Measurements from ENCODE around the gene KDM1A. TPM values are rescaled to one million over a fixed set of nuclear protein-coding genes. Genes with fewer than 3 reads are reported as not detected.
"Not testable (repeated sequence)": the region's sequence is repeated elsewhere in the genome, so short reads cannot be mapped to it uniquely, and the experiment has no call there.

KDM1A gene
- polyA plus RNA-seq, 1 experiment = 91.8 TPM

DNA sequence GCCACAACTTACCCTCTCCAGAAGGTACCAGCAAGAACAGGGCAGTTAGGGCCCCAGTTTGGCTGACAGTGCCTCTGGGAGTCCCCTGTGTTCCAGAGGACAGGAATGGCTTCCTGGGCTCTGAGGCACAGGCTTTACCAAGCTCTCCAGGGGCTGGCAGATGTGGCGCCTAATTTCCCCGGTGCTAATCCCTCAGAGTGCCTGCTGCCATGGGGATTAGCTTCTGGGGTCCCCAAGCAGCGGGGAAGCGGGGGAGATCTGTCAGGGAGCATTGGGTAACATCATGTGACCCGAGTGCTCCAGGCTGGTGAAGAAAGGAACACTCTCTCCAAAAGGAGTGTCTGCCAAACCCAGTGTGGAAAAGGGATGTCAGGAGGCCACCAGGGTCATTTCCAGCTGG, 46.5 kb upstream of the KDM1A start, which contains the start of gene LACTBL1:
Gene LACTBL1, minus strand, starts transcription at position 107 of the 400 bp plus-strand sequence. CDS start 550 bp downstream, outside the sequence.
- CTCF ChIA-PET = interaction anchor here (2.3 kb wide), 1 partner anchor 268 kb away, joined by 7 read pairs; no protein-coding TSS in a partner anchor
- POLR2A ChIA-PET = no interaction called here

DNA sequence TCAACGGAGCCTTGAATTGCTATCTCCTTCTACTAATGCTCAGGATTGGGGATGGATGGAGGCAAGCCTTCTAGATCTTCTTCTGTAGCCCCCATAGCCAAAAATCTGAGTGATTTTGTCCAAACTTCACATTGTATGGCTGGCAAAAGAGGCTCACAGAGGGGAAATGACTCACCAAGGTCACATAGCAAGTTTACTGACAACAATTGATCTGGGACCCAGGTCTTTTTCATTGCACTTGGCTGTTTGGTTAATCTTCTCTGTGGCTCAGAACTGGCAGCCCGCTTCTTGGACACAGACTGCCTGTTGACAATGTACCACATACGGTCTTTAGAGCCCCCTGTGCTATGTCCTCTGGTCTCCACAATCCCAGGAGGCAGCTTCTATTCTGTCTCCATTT, 43.6 kb upstream of the KDM1A start:
- no peaks in the 10 kb centered on the region for H3K9me3 ChIP-seq (ENCODE audit: control insufficient read depth, insufficient read depth, low read length)
- TF ChIP-seq, protein P1, sequence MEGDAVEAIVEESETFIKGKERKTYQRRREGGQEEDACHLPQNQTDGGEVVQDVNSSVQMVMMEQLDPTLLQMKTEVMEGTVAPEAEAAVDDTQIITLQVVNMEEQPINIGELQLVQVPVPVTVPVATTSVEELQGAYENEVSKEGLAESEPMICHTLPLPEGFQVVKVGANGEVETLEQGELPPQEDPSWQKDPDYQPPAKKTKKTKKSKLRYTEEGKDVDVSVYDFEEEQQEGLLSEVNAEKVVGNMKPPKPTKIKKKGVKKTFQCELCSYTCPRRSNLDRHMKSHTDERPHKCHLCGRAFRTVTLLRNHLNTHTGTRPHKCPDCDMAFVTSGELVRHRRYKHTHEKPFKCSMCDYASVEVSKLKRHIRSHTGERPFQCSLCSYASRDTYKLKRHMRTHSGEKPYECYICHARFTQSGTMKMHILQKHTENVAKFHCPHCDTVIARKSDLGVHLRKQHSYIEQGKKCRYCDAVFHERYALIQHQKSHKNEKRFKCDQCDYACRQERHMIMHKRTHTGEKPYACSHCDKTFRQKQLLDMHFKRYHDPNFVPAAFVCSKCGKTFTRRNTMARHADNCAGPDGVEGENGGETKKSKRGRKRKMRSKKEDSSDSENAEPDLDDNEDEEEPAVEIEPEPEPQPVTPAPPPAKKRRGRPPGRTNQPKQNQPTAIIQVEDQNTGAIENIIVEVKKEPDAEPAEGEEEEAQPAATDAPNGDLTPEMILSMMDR (IDR thresholded peaks at IDR 0.05; ENCODE audit: low read depth, low read length) = no peak
- CTCF ChIA-PET = interaction anchor here (1.4 to 3.9 kb wide), 4 partner anchors 124 to 564 kb away, joined by 3 to 20 read pairs (median 6); no protein-coding TSS in a partner anchor
- POLR2A ChIA-PET = no interaction called here
- no peak overlapping the region for H3K27ac ChIP-seq (ENCODE audit: low read depth, low read length)
- H3K27me3 ChIP-seq (ENCODE audit: control insufficient read depth, insufficient read depth, low read length) = peaks cover 21% of the 10 kb centered on the region
- no peak overlapping the region for H3K4me3 ChIP-seq (ENCODE audit: low read depth, low read length)
- no peak for DNase-seq (ENCODE audit: low read depth, low spot score)

More for the DNA sequence above, 46.5 kb upstream of the KDM1A start, which contains the start of gene LACTBL1:
- no peak within 1 kb of the TSS for H3K4me3 ChIP-seq (ENCODE audit: low read depth, low read length)
- H3K27me3 ChIP-seq (ENCODE audit: control insufficient read depth, insufficient read depth, low read length) = peaks cover 26% of the 10 kb centered on the region
- TF ChIP-seq, protein P1 (IDR thresholded peaks at IDR 0.05; ENCODE audit: low read depth, low read length) = no peak
- no peak for DNase-seq (ENCODE audit: low read depth, low spot score)
- H3K27ac ChIP-seq (ENCODE audit: low read depth, low read length) = no peak within 1 kb of the TSS
- no peaks in the 10 kb centered on the region for H3K9me3 ChIP-seq (ENCODE audit: control insufficient read depth, insufficient read depth, low read length)

DNA sequence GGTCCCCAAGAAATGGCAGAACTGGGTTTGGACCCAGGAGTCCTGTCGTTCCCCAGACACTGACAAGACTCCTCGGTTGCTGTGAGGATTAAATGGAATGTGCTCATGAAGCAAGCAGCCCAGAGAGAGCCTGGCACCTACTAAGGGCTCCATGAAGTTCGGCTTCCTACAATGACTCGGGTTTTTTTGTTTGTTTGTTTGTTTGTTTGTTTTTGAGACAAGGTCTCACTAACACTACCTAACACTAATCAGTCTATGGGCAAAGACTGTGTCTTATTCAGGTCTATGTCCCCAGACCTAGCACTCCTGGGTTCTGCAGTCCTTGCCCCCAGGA, 43.2 kb upstream of the KDM1A start:
- ChIA-PET POLR2A (no interaction called here), CTCF (interaction anchor here (1.4 to 3.9 kb wide), 4 partner anchors 123 to 563 kb away, joined by 3 to 20 read pairs (median 6); no protein-coding TSS in a partner anchor)
- no peak for DNase-seq (ENCODE audit: low read depth, low spot score)
- TF ChIP-seq, protein P1 (IDR thresholded peaks at IDR 0.05; ENCODE audit: low read depth, low read length) = no peak
- Histone ChIP-seq H3K27ac (ENCODE audit: low read depth, low read length) (no peak overlapping the region), H3K9me3 (ENCODE audit: control insufficient read depth, insufficient read depth, low read length) (no peaks in the 10 kb centered on the region), H3K27me3 (ENCODE audit: control insufficient read depth, insufficient read depth, low read length) (peaks cover 17% of the 10 kb centered on the region), H3K4me3 (ENCODE audit: low read depth, low read length) (no peak overlapping the region)

DNA sequence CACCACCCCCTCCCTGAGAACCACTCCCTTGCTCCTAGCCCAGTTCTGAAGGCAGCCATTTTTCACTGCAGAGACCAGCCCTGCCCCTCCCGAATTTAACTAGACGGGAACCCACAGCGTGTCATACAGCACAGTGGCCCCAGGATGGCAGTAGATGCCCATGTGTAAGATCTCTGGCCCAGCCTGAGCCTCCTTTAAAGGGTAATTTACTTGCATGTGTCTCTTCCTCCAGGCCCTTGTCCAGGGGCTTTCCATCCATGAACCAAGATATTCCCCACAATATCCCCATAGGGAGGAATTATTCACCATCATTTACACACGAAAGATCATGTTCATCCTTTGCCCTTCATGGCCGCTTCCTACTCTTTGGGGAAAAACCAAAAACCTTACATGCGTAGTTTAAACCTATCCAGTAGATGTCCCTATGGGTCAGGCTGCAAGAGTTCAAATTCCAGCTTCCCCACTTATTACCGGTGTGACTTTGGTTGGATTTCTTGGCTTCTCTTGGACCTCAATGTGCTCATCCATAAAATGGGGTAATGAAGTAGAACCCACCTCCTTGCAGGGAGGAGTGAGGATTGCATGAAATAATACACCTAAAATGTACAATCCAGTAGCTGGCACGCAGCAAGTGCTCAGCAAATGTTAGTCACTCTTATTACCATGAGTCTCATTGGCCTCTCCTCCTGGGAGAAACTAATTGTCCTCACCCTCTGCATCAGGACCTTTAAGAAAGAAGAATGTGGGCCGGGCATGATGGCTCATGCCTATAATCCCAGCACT, 42.6 kb upstream of the KDM1A start:
- no peaks in the 10 kb centered on the region for H3K9me3 ChIP-seq (ENCODE audit: control insufficient read depth, insufficient read depth, low read length)
- peak; percentile 65 for DNase-seq (ENCODE audit: low read depth, low spot score)
- ChIA-PET POLR2A (no interaction called here), CTCF (interaction anchor here (0.5 to 3.9 kb wide), 4 partner anchors 123 to 564 kb away, joined by 5 to 20 read pairs (median 6); no protein-coding TSS in a partner anchor)
- no peak overlapping the region for H3K27ac ChIP-seq (ENCODE audit: low read depth, low read length)
- TF ChIP-seq, protein P1 (IDR thresholded peaks at IDR 0.05; ENCODE audit: low read depth, low read length) = peak; percentile 86
- H3K27me3 ChIP-seq (ENCODE audit: control insufficient read depth, insufficient read depth, low read length) = peaks cover 12% of the 10 kb centered on the region
- H3K4me3 ChIP-seq (ENCODE audit: low read depth, low read length) = no peak overlapping the region

DNA sequence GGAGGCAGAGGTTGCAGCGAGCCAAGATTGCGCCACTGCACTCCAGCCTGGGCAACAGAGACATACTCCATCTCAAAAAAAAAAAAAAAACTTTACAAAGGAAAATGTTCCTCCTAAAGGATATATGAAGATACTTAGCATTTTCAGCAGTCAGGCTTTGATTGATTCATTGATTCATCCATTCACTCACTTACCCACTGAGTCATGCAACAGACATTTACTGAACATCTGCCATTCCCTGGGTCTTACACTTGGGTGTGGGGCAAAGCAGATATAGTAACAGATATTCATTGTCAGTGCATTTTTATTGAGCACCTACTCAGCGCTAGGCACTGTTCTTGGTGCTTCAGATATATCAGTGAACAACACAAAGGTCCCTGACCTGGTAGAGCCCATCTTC, 41.0 kb upstream of the KDM1A start:
- CTCF ChIA-PET = interaction anchor here (1.9 kb wide), 1 partner anchor 206 kb away, joined by 13 read pairs; no protein-coding TSS in a partner anchor
- POLR2A ChIA-PET = no interaction called here
- DNase-seq (ENCODE audit: low read depth, low spot score) = peak; percentile 36
- no peaks in the 10 kb centered on the region for H3K9me3 ChIP-seq (ENCODE audit: control insufficient read depth, insufficient read depth, low read length)
- H3K4me3 ChIP-seq (ENCODE audit: low read depth, low read length) = no peak overlapping the region
- H3K27me3 ChIP-seq (ENCODE audit: control insufficient read depth, insufficient read depth, low read length) = peaks cover 12% of the 10 kb centered on the region
- no peak overlapping the region for H3K27ac ChIP-seq (ENCODE audit: low read depth, low read length)
- TF ChIP-seq, protein P1 (IDR thresholded peaks at IDR 0.05; ENCODE audit: low read depth, low read length) = no peak

DNA sequence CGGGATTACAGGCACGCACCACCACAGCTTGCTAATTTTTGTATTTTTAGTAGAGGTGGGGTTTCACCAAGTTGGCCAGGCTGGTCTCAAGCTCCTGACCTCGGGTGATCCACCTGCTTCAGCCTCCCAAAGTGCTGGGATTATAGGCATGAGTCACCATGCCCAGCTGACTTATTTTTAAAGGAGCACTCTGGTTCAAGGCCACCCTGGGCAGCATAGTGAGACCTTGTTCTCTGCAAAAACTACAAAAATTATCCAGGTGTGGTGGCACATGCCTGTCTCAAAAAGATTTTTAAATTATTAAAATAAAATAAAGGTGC, 38.8 kb upstream of the KDM1A start:
- CTCF ChIA-PET; POLR2A ChIA-PET; H3K4me3 ChIP-seq (ENCODE audit: low read depth, low read length); H3K27ac ChIP-seq (ENCODE audit: low read depth, low read length); H3K9me3 ChIP-seq (ENCODE audit: control insufficient read depth, insufficient read depth, low read length); DNase-seq (ENCODE audit: low read depth, low spot score): not testable (repeated sequence)
- H3K27me3 ChIP-seq (ENCODE audit: control insufficient read depth, insufficient read depth, low read length) = peaks cover 15% of the 10 kb centered on the region

Measured in AG04450 (cell line).